HL-60/S4 treated with phorbol 12-myristate 13-acetate at 8.2 ng/mL for 4 days and 3 days (cell line): ENCODE results near the gene YBX2.

Experiments used
- in situ Hi-C: fragments of 300-500 bp; cut with MboI; formaldehyde crosslinking; loops from 2 replicates; pipeline ENCODE4 v1.15.0; 2022; ENCODE audit warnings: low sequenced_read_pairs

YBX2 gene

GRCh38 chr17:7294614-7295153 lies at the start of gene YBX2:
YBX2 (minus strand) TSS chr17:7294639; CDS start chr17:7294500, 139 bp downstream.
- in situ Hi-C loops = no loop called here

GRCh38 chr17:7343250-7343649 lies 48.8 kb upstream of the YBX2 start:
- in situ Hi-C loops = loop anchor here (25.0 kb wide), 1 partner anchor 344 kb away; the partner anchor contains the start of genes TP53 and WRAP53

DNA sequence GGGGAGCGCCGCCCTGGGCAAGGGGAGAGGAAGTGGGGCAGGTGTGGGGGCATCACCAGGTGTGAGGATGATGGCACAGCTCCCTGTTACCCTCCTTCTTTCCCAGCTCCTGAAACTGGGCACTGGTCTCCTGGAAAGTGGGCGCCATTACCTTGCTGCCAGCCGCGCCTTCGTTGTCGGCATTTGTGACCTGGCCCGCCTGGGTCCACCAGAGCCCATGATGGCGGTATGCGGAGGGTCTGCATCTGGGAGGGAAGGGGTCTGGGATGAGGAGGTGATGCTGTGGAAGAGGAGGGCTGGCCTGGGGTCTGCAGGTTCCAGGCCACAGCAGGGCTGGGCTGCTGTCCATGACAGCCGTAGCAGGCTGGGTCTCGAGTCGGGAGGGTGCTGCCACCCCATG lies 47.4 kb upstream of the YBX2 start:
- in situ Hi-C loops = loop anchor here (25.0 kb wide), 1 partner anchor 345 kb away; the partner anchor contains the start of genes TP53 and WRAP53

GRCh38 chr17:7340179-7340578 lies 45.7 kb upstream of the YBX2 start:
- in situ Hi-C loops = loop anchor here (25.0 kb wide), 1 partner anchor 347 kb away; the partner anchor contains the start of genes TP53 and WRAP53

DNA sequence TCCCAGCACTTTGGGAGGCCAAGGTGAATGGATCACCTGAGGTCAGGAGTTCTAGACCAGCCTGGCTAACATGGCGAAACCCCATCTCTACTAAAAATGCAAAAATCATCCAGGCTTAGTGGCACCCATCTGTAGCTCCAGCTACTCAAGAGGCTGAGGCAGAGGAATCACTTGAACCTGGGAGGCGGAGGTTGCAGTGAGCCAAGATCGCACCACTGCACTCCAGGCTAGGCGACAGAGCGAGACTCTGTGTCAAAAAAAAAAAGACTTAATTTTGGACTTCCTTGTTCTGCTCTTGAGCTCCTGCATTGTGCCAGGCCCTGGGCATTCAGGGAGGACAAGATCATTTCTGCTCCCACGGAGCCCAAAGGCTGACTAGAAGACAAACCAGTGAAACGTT lies 43.2 kb upstream of the YBX2 start:
- in situ Hi-C loops = loop anchor here (25.0 kb wide), 1 partner anchor 350 kb away; the partner anchor contains the start of genes TP53 and WRAP53

GRCh38 chr17:7336240-7337175 lies 42.1 kb upstream of the YBX2 start, which contains the start of gene ACAP1:
ACAP1 (plus strand) TSS chr17:7336529; CDS start chr17:7336735, 206 bp downstream.
- in situ Hi-C loops = loop anchor here (25.0 kb wide), 1 partner anchor 351 kb away; the partner anchor contains the start of genes TP53 and WRAP53

GRCh38 chr17:7335765-7336164 lies 41.3 kb upstream of the YBX2 start:
- in situ Hi-C loops = loop anchor here (25.0 kb wide), 1 partner anchor 352 kb away; the partner anchor contains the start of genes TP53 and WRAP53

DNA sequence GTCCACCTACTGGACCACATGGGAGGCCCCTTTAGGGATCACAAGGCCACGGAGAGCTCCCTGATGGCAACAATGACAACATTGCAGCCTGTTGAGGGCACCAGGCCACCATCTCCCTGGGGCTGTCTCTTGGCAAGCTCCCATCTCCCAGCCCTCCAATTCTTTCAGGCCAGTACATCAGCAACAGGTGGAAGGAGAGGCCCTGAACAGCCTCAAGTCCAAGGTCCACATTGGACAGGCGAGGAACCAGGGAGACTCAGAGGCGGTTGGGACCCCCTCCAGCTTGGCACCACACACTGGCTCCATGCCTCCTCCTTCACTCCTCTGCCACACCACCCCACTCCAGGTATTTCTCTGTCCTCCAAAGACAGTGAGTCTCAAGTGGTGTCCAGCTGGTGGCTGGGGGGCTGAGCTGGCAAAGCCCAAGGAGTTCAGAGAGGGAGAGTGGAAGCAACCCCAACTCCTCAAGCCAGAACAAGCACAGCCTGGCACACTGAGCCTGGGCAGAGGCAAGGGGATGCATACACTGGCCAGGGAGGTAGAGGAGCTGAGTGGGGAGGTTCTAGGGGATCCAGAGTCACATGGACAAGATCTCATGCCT lies 40.6 kb upstream of the YBX2 start:
- in situ Hi-C loops = loop anchor here (25.0 kb wide), 1 partner anchor 352 kb away; the partner anchor contains the start of genes TP53 and WRAP53

GRCh38 chr17:7332600-7333069 lies 38.2 kb upstream of the YBX2 start:
- in situ Hi-C loops = loop anchor here (25.0 kb wide), 1 partner anchor 355 kb away; the partner anchor contains the start of genes TP53 and WRAP53

GRCh38 chr17:7332111-7332510 lies 37.7 kb upstream of the YBX2 start:
- in situ Hi-C loops = loop anchor here (25.0 kb wide), 1 partner anchor 355 kb away; the partner anchor contains the start of genes TP53 and WRAP53

DNA sequence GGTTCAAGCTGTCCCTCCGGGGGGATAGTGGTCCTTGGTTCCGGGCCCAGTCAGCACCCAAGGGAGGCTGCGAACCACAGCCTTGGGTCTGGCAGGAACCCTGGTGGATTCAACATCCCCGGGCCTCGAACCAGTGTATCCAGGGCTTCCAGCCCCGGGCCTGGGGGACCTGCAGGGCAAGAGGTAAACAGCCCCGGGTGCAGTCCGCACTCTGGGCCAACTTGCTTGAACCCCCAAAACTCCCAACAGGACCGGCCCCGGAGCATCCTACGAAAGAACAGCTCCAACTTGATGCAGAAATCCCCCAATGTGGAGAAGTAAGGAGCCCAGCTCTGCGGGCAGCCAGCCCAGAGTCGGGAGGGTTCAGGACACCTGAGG lies 36.2 kb upstream of the YBX2 start:
- in situ Hi-C loops = loop anchor here (25.0 kb wide), 1 partner anchor 357 kb away; the partner anchor contains the start of genes TP53 and WRAP53

- in situ Hi-C loops = loop anchor here (25.0 kb wide), 1 partner anchor 357 kb away; the partner anchor contains the start of genes TP53 and WRAP53
These were observed 35.7 kb upstream of the YBX2 start for GRCh38 chr17:7329997-7330637.

DNA sequence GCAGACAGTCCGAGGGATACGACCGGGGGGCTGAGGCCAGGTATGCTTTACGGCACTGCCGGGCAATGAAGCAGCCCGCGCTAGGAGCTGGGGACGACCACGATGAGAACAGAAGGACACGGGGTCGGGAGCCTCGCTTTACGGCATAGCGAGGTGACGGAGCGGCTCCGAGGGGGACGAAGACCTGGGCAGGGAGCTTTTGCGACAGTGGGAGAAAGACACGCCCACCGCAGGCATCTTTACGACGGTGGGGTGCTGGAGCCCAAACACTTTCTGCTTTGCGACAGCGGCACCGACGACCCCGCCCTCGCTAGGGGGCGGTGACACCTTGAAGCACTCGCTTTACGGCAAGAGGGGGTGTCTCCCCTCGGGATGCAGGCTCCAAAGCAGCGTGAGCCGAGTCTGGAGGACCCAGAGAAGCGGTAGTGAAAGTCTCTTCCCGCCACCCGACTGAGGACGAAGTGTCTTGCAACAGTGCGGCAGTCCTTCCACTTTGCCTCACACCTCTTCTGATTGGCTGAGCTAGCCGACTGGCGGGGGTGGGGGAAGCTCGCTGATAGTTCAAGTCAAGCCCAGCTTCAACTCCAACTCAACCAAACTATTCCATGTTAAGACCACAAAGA lies 35.0 kb upstream of the YBX2 start:
- in situ Hi-C loops = loop anchor here (25.0 kb wide), 1 partner anchor 358 kb away; the partner anchor contains the start of genes TP53 and WRAP53

DNA sequence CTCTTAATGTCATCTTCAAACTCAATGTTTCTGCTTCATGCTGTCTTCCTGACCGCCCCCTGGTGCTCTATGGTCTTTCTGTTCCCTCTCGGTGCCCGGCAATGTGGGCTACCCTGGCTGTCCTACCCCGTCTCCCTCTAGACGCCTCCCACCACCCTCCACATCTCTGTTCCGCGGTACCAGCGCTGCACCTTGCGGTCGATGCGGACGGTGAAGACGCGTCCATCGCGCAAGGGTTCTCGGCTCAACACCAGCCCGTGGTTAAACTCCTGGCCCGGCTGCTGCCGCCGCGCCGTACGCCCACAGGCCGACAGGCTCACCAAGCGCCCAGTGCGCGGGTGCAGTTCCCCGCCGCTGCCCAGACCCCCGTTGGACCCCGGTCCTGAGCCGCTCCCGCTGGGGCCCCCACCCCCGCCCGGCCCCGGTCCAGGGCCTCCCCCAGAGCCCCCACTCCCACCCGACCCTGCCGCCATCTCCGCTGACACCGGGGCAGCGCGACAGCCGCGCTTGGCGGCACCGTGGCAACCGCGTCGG lies 34.5 kb upstream of the YBX2 start, which contains the start of gene NEURL4:
NEURL4 (minus strand) TSS at position 496 of the 534 bp plus-strand sequence; CDS start at position 473, 23 bp downstream.
- in situ Hi-C loops = loop anchor here (25.0 kb wide), 1 partner anchor 358 kb away; the partner anchor contains the start of genes TP53 and WRAP53

- in situ Hi-C loops = loop anchor here (25.0 kb wide), 1 partner anchor 359 kb away; the partner anchor contains the start of genes TP53 and WRAP53
These were observed 33.6 kb upstream of the YBX2 start for GRCh38 chr17:7328009-7328408.

- in situ Hi-C loops = loop anchor here (25.0 kb wide), 1 partner anchor 360 kb away; the partner anchor contains the start of genes TP53 and WRAP53
These were observed 33.1 kb upstream of the YBX2 start for GRCh38 chr17:7327501-7327900.

DNA sequence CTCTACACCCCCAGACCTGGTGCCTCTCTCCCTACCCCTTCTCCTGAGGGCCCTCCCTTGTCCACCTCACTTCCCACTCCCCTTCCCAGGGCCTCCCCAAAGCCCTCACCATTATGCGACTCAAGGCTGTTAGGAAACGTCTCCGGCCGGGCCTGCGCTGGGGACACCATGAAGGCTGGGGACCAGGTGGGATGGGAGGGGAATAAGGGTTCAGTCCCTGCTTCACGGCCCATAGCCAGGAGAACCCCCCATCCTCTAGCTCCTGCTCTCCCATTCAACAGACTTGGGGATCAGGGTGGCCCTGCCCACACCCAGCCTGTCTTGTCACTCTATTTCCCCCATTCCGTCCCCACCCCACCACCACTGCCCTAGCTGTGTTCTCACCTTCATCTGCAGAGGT lies 32.6 kb upstream of the YBX2 start:
- in situ Hi-C loops = loop anchor here (25.0 kb wide), 1 partner anchor 360 kb away; the partner anchor contains the start of genes TP53 and WRAP53

DNA sequence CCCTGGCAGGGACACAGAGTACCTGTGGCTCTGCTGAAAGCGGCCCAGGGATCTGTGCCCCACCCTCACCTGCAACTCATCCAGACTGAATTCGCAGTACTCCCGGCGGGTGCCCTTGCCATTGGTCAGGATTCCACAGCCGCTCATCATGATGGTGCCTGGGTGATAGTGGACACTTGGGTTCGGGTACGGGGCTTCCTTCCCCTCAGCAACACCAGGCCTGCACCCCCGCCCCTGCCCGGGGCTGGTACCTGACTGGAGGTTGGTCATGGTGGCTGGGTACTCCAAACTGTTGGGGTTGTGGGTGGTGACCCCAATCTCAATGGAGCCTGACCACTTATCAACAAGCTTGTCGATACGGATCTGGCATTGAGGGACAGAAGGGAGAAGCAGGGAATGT lies 31.7 kb upstream of the YBX2 start:
- in situ Hi-C loops = loop anchor here (25.0 kb wide), 1 partner anchor 361 kb away; the partner anchor contains the start of genes TP53 and WRAP53
